ENCODE data around the gene ACTL8.

DNA sequence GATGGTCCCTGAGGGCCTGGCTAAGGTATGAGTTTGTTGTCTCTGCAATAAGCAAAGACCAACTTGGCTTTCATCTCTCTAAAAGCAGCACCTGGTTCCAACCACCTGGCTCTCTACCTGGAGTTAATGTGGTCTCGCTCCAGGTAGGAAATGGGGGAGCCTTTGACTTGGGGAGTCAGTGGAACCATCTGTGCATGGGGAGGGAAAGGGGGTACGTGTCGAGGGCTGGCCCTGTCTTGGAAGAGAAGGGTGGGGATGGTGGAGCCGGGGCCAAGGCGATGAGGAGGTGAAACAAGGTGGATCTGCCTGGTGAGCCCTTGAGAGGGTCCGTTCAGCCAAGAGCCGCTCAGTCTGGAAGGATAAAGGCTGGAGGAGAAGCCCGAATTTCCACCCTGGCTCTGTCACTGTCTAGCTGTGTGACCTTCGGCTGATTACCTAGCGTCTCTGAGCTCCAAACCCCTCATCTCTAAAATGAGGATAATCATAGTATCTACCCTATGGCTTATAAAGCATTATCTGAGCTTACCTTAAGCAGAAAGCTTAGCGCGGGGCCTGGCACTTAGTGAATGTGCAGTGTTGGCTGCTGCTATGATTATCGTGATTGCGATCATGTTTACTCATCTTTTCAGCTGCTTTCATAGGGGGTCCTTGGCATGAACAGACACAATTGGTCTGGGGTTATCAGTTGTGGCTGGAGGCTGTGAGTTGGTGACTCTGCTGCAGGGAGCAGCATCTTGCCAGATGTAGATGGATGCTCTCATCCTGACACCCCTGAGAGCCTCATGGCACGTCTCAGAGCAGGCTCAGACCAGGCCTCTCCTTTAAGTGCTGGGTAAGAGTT, 78.7 kb downstream of the ACTL8 start:
- TF ChIP-seq EZH2phosphoT487 (IDR thresholded peaks at IDR 0.05; ENCODE audit: borderline replicate concordance, low read length): no peak
- TF ChIP-seq, protein P1, sequence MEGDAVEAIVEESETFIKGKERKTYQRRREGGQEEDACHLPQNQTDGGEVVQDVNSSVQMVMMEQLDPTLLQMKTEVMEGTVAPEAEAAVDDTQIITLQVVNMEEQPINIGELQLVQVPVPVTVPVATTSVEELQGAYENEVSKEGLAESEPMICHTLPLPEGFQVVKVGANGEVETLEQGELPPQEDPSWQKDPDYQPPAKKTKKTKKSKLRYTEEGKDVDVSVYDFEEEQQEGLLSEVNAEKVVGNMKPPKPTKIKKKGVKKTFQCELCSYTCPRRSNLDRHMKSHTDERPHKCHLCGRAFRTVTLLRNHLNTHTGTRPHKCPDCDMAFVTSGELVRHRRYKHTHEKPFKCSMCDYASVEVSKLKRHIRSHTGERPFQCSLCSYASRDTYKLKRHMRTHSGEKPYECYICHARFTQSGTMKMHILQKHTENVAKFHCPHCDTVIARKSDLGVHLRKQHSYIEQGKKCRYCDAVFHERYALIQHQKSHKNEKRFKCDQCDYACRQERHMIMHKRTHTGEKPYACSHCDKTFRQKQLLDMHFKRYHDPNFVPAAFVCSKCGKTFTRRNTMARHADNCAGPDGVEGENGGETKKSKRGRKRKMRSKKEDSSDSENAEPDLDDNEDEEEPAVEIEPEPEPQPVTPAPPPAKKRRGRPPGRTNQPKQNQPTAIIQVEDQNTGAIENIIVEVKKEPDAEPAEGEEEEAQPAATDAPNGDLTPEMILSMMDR (IDR thresholded peaks at IDR 0.05; ENCODE audit: low read depth, low read length, poor library complexity, severe bottlenecking): no peak
